GM18507 (cell line): Measurements from ENCODE around the gene TIMM17A.
"Not testable (repeated sequence)": the region's sequence is repeated elsewhere in the genome, so short reads cannot be mapped to it uniquely, and the experiment has no call there.

Source experiments
- DNase-seq: peaks from one replicate; pipeline ENCODE4 v3.0.0; 2011; ENCODE audit warnings: low read depth; ENCODE audit not compliant: insufficient read length; ENCODE audit errors: extremely low spot score
- FAIRE-seq: peaks from 2 replicates; lab custom pipeline; 2011; peaks lifted over from hg19 to GRCh38; lab: Jason Lieb, UNC

The TIMM17A gene

GRCh38 chr1:201939148-201939547, 16.2 kb upstream of the TIMM17A start:
- FAIRE-seq (no peak), DNase-seq (no peak)

- DNase-seq (no peak), FAIRE-seq (no peak)
Observed at GRCh38 chr1:201939574-201939973, 15.7 kb upstream of the TIMM17A start.

GRCh38 chr1:201940316-201940715, 15.0 kb upstream of the TIMM17A start:
- DNase-seq, FAIRE-seq: not testable (repeated sequence)

- DNase-seq (no peak), FAIRE-seq (no peak)
Observed at GRCh38 chr1:201941420-201942128, 13.7 kb upstream of the TIMM17A start.

- DNase-seq (no peak), FAIRE-seq (no peak)
Observed at GRCh38 chr1:201942129-201942495, 13.2 kb upstream of the TIMM17A start.

GRCh38 chr1:201944002-201944401, 11.3 kb upstream of the TIMM17A start:
- DNase-seq = no peak
- no peak for FAIRE-seq

- no peak for FAIRE-seq
Observed at GRCh38 chr1:201944639-201945038, 10.7 kb upstream of the TIMM17A start.

GRCh38 chr1:201945157-201945556, 10.1 kb upstream of the TIMM17A start:
- DNase-seq (no peak), FAIRE-seq (no peak)

More at GRCh38 chr1:201944639-201945038, 10.7 kb upstream of the TIMM17A start:
- DNase-seq = no peak

- DNase-seq (no peak), FAIRE-seq (no peak)
Observed at GRCh38 chr1:201945863-201946223, 9.5 kb upstream of the TIMM17A start.

- FAIRE-seq (no peak), DNase-seq (no peak)
Observed at GRCh38 chr1:201946224-201946908, 8.9 kb upstream of the TIMM17A start, which contains the start of gene LMOD1. Gene LMOD1, minus strand, starts transcription at chr1:201946548. Its CDS starts 208 bp downstream, at chr1:201946340.

GRCh38 chr1:201947697-201948008, 7.7 kb upstream of the TIMM17A start:
- DNase-seq = no peak
- FAIRE-seq = no peak

GRCh38 chr1:201949491-201949890, 5.8 kb upstream of the TIMM17A start:
- DNase-seq (no peak), FAIRE-seq (no peak)

- FAIRE-seq (no peak), DNase-seq (no peak)
Observed at GRCh38 chr1:201954263-201955008, 867 bp upstream of the TIMM17A start.

- no peak for DNase-seq
- no peak for FAIRE-seq
Observed at GRCh38 chr1:201955729-201956143, 433 bp downstream of the TIMM17A start.

GRCh38 chr1:201958348-201958747, 3.0 kb downstream of the TIMM17A start:
- no peak for DNase-seq
- FAIRE-seq = no peak

GRCh38 chr1:201962382-201962781, 7.1 kb downstream of the TIMM17A start:
- DNase-seq, FAIRE-seq: not testable (repeated sequence)

GRCh38 chr1:201964261-201964660, 9.0 kb downstream of the TIMM17A start:
- no peak for FAIRE-seq
- DNase-seq = no peak

- no peak for FAIRE-seq
- no peak for DNase-seq
Observed at GRCh38 chr1:201966171-201966570, 10.9 kb downstream of the TIMM17A start.

GRCh38 chr1:201968202-201968925, 13.1 kb downstream of the TIMM17A start:
- FAIRE-seq (no peak), DNase-seq (no peak)
